ENCODE measurements around the gene GDF9.

The GDF9 gene

DNA sequence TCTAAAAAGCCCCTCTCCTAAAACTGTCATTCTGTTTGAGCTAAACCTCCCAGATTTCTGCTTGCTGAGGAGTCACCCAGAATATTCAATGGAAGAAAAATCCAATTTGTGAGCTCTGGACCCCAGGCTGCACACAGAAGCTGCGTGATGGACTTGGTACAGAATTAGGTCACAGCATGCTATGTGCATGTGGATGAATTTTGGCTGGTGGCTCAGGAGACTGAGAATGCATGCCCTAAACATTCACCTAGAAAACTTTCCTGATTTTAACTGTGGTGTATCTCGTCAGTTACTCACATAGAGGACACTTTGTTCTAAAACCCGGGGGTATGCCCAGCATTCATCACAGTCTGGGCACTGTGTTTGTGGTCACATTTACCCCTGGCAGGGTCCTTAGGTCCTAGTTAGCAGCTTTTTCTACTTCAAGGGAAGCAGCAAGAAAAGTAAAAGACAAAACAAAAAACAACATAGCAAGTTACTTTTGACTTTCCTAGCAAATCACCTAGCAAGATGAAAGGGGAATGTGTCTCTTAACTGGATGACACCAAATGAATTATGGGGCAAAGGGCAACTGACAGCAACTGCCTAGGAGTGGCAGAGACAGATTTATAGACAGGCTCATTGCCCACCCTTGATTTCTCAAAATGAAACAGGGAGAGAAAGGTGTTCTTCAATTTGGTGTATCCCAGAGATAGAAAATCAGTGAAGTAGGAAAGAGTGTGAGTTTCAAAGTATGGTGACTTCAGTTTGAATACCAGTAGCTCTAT lies 27.6 kb downstream of the GDF9 start:
- DNase-seq (ENCODE audit: low read depth in 3 of 3, low spot score in 1 of 3): no peak

DNA sequence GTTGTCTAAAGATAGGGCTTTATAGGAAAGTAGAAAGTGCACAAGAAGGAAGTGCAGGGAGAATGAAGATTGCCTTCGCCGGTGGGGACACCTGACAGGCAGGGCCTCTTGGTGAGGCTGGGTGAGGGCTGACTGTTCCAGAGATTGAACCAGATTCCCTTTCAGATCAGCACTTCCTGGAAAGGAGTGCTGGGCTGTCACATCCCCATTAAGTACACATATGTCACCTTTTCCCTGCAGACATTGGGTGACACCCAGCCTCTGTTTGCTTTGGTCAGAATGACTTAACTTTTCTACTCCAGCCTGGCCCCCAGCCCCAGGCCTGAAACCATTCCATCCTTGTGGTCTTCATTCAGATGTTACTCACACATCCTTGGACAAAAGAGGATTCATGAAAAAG lies 28.4 kb downstream of the GDF9 start:
- no peak for DNase-seq (ENCODE audit: low read depth in 3 of 3, low spot score in 1 of 3)

DNA sequence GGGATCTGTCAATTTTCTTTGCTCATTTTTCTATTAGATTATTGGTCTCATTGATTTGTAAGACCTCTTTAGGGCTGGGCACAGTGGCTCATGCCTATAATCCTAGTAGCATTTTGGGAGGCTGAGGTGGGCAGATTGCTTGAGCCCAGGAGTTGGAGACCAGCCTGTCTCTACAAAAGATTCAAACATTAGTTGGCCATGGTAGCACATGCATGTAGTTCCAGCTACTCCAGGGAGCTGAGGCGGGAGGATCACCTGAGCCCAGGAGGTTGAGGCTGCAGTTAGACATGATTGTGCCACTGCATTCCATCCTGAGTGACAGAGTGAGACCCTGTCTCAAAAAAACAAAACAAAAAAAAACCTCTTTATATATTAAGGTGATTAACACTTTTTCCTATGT lies 29.4 kb downstream of the GDF9 start:
- DNase-seq (ENCODE audit: low read depth in 3 of 3, low spot score in 1 of 3): no peak

DNA sequence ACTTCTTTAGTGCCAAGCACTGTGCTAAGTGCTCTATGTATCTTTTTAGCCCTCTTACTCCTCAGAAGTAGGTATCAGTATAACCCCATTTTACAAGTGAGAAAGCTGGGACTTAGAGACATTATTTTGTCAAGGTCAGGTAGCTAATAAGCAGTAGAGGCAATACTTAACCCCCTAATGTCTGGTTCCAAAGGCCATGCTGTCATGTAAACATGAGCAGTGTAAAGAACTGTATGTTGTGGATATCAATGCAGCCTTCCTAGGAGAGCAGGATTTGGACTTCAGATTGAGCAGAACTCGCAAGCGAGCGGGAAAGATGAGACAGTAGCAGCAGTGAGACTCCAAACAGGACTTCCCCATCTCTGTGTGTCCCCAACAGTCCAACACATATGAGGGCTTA lies 32.2 kb downstream of the GDF9 start:
- no peak for DNase-seq (ENCODE audit: low read depth in 3 of 3, low spot score in 1 of 3)

DNA sequence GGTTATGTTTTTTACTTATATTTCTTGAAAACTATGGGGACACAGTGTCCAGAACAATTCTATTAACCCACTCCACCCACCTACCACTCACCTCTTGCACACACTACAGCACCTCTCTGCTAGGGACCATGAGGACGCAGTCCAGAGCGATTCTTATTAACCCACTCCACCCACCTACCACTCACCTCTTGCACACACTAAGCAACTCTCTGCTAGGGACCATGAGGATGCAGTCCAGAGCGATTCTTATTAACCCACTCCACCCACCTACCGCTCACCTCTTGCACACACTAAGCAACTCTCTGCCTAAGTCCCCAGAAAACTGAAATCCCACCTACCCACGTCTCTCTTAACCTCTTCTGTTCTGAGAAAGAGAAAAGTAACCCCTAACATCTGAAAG lies 33.7 kb downstream of the GDF9 start:
- DNase-seq (ENCODE audit: low read depth in 3 of 3, low spot score in 1 of 3): no peak

DNA sequence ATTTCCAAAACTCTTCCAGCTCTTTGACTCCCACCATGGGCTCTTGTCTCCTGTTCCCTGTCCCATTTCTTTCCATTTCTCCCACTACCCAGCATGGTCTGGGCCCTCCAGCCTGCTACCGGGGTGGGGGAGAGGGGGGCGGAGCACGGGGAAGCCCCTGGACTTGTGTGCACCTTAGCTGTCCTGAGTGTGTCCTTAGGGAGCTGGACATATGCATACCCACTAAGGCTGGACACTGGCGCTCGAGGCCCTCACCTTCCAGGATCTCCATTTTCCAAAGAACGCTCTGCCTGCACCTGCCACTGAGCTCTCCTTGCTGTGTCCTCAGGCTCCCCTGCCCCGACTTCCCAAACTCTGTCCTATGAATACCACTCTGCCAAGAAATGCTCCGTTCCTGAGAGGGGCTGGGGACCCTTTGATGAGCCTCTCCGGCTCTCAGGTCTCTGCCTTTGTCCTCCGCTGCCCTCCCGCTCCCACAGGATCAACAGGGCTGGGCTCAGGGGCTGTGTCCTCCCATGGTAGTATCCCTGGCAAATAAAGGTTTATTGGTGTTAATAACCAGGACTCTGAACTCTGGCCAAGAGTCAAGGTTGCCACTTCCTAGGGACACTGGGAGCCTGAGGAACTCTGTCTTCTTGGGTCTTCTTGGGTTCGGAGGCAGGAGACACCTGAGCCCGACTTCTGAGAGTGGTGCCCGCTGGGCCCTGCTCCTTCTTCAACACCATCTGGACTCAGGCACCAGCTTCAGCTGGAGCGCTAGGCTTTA lies 35.0 kb downstream of the GDF9 start:
- DNase-seq (ENCODE audit: low read depth in 3 of 3, low spot score in 1 of 3): no peak

DNA sequence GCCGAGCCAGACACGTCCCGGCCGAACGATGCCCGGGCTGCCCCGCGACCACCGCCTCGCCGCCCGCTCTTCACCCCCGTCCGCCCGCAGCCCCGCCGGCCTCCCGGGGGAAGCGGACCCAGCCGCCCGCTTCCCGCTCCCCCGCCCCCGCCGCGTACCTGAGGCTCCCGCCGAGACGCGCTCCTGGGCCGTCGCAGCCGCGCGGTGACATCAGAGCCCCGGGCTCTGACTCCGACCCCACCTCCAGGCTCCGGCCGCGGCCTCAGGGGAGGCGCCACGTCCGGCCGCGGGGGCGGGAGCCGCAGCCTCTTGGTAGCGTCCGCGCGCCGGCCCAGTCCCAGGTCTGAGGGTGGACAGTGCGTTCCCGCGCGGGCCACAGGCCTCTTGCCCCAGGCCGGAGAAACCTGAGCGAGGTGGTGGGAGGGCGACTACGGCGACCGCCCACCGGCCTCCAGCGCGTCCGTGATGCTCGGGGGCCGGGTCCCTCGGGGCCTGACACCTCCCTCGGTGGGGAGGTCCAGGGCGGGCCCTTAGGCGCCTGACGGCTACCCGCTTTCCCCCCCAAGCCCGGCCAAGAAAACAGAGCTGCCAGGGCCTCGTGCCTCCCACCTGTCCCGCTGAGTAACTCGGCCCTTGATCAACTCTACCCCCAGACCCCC lies 35.7 kb downstream of the GDF9 start, which contains the start of gene SHROOM1:
SHROOM1 (minus strand) TSS at position 212 of the 659 bp plus-strand sequence. CDS start 4,507 bp downstream, outside the sequence.
- DNase-seq (ENCODE audit: low read depth in 3 of 3, low spot score in 1 of 3): no peak

DNA sequence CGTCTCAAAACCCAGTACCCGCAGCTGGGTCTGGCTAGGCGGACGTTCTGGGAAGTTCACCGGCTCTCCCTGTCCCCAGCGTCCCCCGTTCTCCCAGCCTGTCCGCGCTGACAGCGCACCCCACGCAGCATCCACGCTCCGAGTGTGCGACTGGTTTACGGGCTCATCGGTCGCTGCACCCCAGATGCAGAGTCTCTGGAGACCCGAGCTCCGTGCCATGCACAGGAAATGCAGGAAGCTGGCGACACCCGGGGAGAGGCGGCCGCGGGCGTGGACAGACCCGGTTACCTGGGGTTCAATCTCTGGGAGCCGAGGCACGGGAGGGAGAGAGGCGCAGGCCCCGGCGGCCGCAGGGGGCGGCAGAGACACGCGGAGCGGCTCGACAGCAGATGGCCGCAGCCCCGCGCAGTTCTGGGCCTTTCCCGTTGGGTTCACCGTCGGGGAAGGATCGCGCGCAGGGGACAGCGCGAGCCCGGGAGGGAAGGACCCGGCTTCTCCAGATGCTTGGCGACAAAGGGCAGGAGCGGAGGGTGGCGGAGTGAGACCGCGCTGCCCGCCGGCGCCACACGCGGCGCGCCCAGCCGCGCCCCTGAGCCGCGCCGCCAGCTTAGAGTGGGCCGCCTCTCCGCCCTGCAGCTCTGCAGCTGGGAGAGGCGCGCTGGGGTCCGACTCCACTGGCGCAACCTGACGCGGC lies 36.4 kb downstream of the GDF9 start:
- peak; percentile 11 to 62 (median 46) for DNase-seq (ENCODE audit: low read depth in 3 of 3, low spot score in 1 of 3)

DNA sequence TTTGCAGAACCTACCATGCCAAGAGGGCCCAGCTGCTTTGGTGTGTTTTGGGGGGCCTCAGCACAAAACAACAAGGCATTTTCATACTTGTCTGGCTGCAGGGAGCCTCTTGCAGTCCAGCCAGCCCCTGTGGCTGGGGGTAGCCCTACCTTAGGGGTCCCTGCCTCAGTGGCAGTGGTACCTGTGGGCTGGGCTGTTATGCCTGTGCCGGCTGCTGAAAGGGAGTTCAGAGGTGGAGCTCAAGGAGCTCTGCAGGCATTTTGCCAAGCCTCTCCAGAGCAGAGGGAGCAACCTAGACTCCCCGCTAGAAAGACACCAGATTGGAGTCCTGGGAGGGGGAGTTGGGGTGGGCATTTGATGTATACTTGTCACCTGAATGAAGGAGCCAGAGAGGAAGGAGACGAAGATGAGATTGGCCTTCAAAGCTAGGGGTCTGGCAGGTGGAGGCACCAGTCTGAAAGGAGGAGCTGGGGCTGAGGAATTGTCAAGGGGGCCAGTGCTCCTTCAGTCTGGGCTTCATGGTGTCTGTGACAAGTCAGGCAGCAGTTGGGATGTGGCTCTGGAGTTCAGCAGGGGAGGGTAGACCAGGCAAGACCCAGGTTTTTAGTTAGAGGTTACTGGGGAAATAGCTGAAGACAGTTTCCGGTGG lies 37.3 kb downstream of the GDF9 start:
- no peak for DNase-seq (ENCODE audit: low read depth in 3 of 3, low spot score in 1 of 3)

DNA sequence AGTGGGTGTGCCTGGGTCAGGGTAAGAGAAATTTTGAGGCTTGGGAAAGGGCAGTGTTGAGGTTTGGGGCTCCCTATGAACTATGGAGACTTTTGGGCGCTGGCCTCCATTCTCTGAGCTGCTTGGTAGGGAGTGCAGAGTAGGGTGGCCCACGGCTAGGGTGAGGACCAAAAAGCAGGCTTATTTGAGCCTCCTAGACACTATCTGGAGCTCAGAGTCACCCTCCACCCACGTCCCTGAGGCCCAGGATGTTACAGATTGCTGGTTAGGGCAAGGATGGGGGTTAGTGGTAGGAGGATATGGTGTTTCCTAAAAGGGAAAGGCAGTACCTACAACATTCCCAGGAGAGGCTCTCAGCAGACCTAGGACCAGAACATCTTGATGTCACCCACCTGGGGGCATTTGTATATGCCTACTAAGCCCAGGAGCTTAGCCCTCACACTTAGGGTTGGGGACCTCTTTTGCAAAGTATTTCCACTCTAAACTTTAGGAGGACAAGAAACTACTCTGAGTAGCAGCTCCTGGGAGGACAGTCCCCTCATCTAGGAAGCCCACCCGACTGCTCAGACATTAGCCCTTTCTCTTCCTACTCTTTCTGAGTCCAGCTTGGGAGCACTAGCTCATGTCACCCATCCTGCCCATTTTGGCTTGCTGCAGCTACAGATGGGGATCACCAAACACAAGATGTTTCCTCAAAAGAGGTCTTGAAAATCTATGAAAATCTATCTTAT lies 38.2 kb downstream of the GDF9 start:
- no peak for DNase-seq (ENCODE audit: low read depth in 3 of 3, low spot score in 1 of 3)

DNA sequence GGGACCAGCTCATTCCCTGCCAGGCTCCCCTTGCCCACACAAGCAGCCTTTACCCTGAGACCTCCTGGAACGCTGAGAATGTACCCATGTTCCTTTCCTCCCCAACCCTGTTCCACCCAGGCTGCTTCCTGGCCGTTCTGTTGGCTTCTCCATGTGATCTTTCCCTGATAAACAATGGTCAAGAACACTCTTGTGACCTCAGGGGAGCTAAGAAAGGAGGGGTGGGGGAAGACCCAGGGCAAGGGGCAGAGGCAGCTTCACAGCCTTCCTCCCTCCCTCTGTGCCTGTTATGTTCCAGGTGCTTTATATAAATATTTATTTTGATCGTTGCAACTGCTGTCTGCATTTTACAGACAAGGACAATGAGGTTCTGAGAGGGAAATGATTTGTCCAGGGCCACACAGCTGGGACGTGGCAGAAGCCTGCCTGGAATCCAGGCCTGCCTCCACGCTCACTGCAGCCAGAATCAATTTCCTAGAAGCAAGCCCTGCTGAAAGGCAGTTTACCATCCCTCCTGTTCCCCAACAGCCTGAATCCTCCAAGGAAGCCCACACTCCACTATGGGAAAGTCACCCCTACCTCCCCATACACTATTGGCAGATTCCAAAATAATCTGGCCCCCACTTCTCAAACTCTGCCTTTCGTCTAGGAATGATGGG lies 39.7 kb downstream of the GDF9 start:
- no peak for DNase-seq (ENCODE audit: low read depth in 3 of 3, low spot score in 1 of 3)

DNA sequence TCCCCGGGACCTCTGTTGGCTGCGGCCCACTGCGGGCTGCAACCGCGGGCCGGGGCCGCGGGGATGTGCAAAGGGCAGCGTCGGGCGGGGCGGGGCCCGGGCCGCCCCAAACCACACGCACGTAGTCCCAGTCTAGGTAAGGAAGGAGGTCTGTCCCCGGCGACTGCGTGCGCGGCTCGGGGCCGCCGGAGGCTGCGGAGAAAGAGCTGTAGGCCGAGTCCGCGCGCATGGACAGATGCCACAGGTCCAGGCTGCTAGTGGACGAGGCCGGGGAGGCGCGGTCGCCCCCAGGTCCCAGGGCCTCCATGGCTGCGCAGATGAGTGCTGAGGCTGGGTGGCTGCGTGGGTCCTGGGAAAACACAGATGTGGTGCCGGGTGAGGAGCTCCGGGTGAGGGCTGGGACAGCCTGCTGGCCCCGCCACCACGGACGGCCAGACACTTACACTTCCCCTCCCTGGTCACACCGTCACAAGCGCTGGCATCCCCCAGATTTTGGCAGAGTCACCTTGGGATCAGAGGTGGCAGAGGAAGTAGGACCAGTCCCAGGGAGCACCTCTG lies 40.4 kb downstream of the GDF9 start:
- no peak for DNase-seq (ENCODE audit: low read depth in 3 of 3, low spot score in 1 of 3)

DNA sequence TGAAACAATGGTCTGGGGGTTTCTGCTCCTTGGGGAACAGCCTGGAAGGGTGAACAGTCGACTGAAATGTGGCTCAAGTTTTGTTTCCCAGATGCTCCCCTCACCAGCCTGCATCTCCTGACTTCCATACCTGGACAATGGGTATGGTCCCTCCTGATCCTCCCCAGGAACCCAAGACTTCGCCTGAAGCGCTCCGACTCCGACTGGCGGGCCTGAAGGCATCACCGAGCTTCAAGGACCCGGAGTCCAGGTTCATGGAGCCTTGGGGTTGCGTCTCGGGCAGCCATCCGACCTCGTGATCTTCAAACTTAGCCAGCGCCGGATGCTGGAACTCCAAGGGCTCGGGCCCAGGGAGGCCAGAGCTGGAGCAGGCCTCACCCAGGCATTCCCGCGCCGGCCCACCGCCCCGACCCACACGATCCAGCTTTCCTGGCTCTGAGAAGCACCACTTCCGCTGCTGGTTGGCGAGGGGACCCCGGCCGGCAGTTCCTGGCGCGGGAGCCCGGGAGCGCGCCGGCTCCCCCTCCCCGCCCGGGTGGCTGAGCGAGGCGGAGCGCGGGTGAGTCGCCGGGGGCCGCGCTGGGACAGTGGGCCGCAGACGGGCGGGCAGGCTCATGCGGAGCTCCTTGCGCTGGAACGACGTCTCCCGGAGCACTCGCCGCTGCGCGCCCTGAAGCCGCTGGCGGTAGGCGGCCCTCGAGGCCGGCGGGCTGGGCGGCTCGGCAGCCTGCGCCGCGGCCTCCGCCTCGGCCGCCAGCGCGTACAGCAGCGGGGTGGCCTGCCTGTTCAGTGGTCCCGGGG lies 41.0 kb downstream of the GDF9 start:
- DNase-seq (ENCODE audit: low read depth in 3 of 3, low spot score in 1 of 3): no peak

DNA sequence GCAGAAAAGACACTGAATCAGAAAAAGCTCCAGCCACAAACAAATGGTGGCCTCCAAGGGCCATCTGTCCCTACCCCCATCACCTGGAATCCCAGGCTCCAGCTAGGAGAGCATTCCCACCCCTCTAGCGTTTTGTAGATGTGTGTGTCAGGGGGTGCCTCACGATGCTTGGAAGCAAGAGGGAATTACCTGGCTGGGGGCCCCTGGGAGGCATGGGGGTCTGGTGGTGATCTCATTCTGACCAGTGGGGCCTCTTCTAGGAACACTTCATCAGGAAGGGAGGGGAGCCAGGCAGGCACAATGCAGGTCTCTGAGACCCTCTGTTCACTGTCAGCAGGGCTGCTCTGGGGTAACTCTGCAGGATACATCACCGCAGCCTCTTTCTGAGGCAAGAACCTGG lies 41.8 kb downstream of the GDF9 start:
- no peak for DNase-seq (ENCODE audit: low read depth in 3 of 3, low spot score in 1 of 3)

DNA sequence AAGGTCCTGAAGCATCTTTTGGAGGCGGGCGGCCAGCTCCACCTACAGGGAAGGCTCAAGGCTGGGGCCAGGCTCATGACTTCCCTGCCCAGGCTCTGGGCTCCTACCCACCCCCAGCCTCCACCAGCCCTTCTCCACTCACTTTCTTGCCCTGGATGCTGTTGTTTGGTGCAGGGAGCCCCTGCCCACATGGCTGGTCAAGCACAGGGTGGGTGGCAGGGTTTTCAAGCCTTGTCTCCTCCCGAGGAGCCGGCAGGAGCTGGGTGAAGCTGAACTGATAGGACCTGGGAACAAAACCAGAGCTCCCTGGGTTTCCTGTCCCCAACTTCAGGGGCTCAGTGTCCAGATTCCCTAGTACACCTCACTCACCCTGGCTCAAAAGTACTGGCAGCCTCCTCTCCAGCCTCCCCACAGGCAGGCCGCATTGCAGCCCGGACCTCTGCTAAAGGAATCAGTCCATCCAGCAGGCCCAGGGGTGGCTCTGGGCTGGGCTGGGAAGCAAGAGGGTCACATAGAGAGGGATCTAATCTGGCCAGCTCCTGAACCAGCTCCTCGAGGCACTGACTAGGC lies 42.7 kb downstream of the GDF9 start:
- no peak for DNase-seq (ENCODE audit: low read depth in 3 of 3, low spot score in 1 of 3)

DNA sequence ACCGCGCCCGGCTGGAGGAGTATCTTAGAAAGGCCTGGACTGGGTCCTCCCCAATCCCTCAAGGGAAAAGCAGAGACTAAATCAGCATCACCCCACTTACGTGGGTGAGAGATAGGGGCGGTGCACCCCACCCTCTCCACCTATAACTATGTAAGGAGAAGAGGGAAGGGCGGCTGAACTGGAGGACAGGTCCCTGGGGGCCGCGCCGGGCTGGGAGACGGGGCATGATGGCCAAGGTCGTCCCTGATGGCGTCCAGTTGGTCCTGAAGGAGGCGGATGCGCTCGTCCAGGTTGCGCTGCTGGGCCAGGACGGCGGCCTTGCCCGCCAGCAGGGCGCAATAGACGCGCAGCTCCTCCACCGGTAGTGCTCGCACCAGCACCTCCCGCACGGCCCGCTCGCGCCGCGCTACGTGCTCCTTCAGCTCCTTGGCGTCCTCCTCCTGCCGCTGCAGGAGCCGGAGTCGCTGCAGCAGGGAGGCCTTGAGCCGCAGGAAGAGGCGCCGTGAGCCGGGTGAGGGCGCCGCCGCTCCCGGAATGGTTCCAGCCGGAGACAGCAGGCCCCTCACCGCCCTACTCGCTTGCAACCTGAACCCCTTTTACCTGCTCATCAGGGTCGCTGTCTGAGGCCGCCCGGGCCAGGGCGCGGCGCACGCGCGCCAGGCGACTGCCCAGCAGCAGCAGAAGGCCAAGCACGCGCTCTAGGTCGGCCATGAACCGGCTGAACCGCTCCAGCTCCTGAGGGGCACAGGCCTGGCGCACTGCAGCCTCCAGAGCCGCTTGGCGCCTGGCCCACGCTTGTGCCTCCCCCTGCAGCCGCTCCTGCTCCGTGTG lies 43.4 kb downstream of the GDF9 start:
- no peak for DNase-seq (ENCODE audit: low read depth in 3 of 3, low spot score in 1 of 3)

DNA sequence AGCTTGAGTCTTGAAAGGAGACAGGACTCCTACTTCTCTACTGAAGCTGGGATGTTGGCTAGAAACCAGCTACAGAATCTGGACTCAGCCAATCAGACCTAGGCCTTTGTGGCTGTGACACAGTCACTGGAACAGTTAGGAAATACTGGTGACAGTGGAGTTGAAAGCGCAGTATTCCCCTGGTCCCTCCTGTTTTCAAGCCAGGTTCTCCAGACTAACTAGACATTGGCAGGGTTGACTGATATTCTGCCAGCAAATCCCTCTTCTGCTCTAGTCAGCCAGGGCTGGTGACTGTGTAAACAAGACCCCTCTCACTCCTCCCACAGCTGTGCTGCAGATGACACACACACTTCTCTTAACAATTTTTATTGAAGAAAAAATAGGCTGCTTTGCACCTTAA lies 44.5 kb downstream of the GDF9 start:
- no peak for DNase-seq (ENCODE audit: low read depth in 3 of 3, low spot score in 1 of 3)
